ENCODE results near the gene FHIT.
"Not testable (repeated sequence)": the region's sequence is repeated elsewhere in the genome, so short reads cannot be mapped to it uniquely, and the experiment has no call there.

Gene FHIT

DNA sequence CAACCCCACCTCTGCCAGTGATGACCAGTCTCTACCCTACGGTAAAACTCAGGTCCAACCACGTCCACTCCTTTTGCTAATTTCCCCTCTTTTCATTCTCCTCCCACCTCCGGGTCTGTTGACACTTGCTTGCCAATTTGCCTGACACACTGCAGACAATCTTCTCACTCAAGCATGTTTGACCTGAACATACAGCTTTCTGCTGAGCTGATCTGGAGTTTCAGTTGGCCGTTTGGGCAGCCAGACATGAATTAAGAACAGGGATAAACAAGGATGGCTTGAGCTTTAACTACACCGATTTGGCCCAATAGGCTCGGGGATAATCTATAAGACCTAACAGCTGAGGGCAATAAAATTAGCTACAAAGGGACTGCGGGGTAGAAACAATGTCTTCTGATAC is 1442.8 kb downstream of the FHIT start:
- no peak for DNase-seq (ENCODE audit: low read depth in 3 of 3)

- no peak for DNase-seq (ENCODE audit: low read depth in 3 of 3)
Observed at GRCh38 chr3:59803268-59803667, 1448.0 kb downstream of the FHIT start.

DNA sequence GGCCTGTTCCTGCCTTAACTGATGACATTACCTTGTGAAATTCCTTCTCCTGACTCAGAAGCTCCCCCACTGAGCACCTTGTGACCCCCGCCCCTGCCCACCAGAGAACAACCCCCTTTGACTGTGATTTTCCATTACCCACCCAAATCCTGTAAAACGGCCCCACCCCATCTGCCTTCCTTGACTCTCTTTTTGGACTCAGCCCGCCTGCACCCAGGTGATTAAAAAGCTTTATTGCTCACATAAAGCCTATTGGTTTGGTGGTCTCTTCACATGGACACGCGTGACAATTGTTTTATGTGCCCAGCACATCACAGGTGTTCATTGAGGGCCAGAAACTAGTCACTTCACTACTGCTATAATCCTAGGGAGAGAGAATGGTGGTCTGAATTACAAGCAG is 1448.8 kb downstream of the FHIT start:
- not testable (repeated sequence) for DNase-seq (ENCODE audit: low read depth in 3 of 3)

- no peak for DNase-seq (ENCODE audit: low read depth in 3 of 3)
Observed at GRCh38 chr3:59802045-59802444, 1449.2 kb downstream of the FHIT start.

DNA sequence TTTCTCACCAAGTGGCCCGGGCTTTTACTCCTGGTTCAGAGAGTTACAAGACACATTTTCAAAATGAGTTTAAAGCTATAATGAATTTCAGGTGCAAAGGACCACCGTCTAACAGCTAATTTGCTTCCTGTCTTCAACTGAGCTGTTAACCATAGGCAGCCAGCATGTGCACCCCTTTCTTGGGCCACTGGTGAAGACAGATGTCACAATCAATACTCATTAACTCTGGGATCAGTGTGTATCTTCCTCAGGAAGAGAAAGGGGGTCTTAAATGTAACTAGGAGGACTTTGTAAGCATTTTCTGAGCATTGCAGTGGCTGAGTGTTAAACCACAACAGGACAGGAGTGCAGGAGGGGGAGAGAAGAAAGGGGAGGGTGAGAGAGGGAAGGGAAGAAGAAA is 1450.8 kb downstream of the FHIT start:
- no peak for DNase-seq (ENCODE audit: low read depth in 3 of 3)

GRCh38 chr3:59798372-59799086 is 1452.7 kb downstream of the FHIT start:
- DNase-seq (ENCODE audit: low read depth in 3 of 3) = no peak

DNA sequence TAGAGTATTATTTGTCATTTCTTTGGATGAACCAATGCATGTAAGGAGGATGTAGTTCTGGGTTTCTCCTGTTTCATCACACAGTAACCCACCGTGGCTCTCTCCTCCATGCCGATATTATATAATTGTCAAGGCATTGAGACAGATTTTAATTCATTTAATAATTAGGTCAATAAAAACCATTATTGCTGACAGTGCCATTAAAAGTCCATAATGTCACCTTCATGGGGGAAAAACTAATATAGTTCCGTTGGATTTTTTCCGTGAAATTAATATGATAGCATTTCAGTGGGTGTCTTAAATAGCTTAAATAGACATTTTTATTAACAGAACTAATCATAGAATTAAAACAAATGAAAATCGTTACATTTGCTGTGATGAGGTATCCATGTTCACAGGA is 1453.7 kb downstream of the FHIT start:
- DNase-seq (ENCODE audit: low read depth in 3 of 3) = no peak

- DNase-seq (ENCODE audit: low read depth in 3 of 3) = no peak
Observed at GRCh38 chr3:59796456-59796855, 1454.8 kb downstream of the FHIT start.

- no peak for DNase-seq (ENCODE audit: low read depth in 3 of 3)
Observed at GRCh38 chr3:59795756-59796155, 1455.5 kb downstream of the FHIT start.

- DNase-seq (ENCODE audit: low read depth in 3 of 3) = no peak
Observed at GRCh38 chr3:59793976-59794375, 1457.3 kb downstream of the FHIT start.

GRCh38 chr3:59791774-59792308 is 1459.4 kb downstream of the FHIT start:
- DNase-seq (ENCODE audit: low read depth in 3 of 3) = no peak

GRCh38 chr3:59790241-59790640 is 1461.0 kb downstream of the FHIT start:
- no peak for DNase-seq (ENCODE audit: low read depth in 3 of 3)

- DNase-seq (ENCODE audit: low read depth in 3 of 3) = no peak
Observed at GRCh38 chr3:59788801-59789200, 1462.5 kb downstream of the FHIT start.

DNA sequence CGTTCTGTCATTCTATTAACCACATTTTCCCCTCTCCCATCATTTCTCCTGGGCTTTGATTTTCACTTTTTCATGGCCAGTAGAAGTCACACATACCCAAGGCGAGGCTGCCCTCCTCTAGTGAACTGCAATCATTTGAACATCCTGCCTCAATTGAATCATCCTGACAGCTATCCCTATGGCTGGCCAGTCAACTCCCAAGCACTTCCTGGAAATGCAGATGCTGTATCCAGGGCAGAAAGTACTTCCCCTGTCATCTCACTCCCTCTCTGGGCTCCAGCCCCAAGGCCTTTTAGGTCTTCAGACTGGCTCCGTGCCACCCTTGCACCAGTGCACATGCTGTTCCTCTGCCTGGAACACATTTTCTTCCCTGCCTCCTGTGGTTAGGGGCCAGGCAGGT is 1463.1 kb downstream of the FHIT start:
- no peak for DNase-seq (ENCODE audit: low read depth in 3 of 3)

GRCh38 chr3:59786374-59786773 is 1464.9 kb downstream of the FHIT start:
- no peak for DNase-seq (ENCODE audit: low read depth in 3 of 3)

GRCh38 chr3:59784164-59784563 is 1467.1 kb downstream of the FHIT start:
- DNase-seq (ENCODE audit: low read depth in 3 of 3) = no peak

DNA sequence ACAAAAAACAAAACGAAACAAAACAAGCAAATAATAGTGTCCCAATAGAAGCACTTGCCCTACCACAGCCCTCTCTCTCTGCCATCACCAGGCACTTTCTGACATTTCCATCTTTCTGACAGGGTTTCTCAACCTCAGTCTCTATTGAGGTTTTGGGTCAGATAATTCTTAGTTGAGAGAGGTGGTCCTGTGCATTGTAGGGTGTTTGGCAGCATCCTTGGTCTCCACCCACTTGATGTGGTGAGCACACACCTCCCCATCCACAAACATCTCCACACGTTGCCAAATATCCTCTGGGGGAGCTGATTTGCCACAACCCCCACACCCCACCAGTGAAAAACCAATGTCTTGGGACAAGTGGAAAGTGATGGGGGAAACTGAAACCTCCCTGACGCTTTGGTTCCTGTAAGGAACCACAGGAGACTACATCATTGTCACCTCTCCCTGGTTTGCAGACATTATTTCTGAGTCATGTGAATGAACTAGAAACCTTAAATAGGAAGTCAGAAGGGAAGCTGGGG is 1467.7 kb downstream of the FHIT start:
- DNase-seq (ENCODE audit: low read depth in 3 of 3) = no peak

GRCh38 chr3:59782664-59783063 is 1468.6 kb downstream of the FHIT start:
- DNase-seq (ENCODE audit: low read depth in 3 of 3) = no peak

GRCh38 chr3:59780209-59780608 is 1471.0 kb downstream of the FHIT start:
- no peak for DNase-seq (ENCODE audit: low read depth in 3 of 3)

DNA sequence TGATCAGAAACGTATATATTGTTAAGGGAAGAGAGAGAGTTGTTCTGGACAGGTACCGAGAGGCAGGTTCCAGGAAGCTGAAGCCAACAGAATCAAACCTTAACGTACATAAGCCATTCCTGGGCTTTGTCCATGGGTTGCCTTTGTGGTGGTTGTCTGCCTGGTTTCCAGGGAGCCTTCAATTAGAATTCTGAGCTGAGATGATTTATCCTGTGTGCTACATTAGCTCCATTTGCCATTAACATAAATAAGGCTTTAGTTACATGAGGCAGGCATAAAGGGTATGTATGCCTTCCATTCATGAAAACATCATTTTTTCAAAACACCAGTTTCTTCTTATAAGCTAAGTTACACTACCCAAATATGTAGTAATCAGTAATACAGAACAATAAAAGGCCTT is 1472.0 kb downstream of the FHIT start:
- DNase-seq (ENCODE audit: low read depth in 3 of 3) = no peak

- no peak for DNase-seq (ENCODE audit: low read depth in 3 of 3)
Observed at GRCh38 chr3:59777667-59778077, 1473.6 kb downstream of the FHIT start.

- no peak for DNase-seq (ENCODE audit: low read depth in 3 of 3)
Observed at GRCh38 chr3:59777066-59777465, 1474.2 kb downstream of the FHIT start.

DNA sequence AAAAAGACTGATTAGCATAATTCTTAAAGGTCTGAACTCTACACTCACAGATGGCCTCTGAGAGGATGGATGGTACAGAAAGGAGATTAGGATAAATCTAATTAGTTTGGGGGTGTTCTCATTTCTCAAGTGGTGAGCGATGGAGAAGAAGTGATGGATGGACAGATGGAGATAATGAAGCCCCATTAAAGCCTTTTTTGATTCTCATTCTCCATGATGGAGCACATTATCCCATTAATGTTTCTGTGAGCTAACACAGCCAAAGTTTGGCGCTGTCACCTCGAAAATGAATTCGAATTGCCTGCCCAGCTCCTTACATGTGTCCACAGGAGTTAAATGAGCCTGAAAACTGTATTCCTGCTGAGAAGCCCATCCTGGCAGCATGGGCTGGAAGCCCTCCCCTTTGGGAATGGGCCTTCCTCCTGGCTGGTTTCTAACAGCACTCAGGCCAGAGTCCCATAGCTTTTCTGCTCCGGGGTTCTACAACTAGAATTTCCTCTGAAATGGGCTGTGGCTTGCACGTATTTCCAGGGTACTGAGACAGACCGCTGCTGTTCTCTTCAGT is 1475.4 kb downstream of the FHIT start:
- DNase-seq (ENCODE audit: low read depth in 3 of 3) = no peak

All from stimulated activated CD4-positive, alpha-beta T cell treated with anti-CD3 and anti-CD28 coated beads, TNF-alpha, amount 100 ng/mL, for 4 hours (primary cell).